Thymus (tissue), 11 donors: Measurements from ENCODE around the gene SIPA1L3. TPM values are rescaled to one million over a fixed set of nuclear protein-coding genes. Genes with fewer than 3 reads are reported as not detected.

Experiments used
- DNase-seq, 9 donors: peaks; one replicate each; pipeline ENCODE4 v3.0.0-alpha.2; 2013; ENCODE audit warnings: low spot score in 9 of 9, low read depth in 6 of 9, missing footprints in 1 of 9
- H3K27ac ChIP-seq, 2 donors: one replicate each; pipeline ENCODE4 v1.5.1; 2013; ENCODE audit warnings: control low read depth in 1 of 2, low read depth in 1 of 2, low read length in 1 of 2, mild to moderate bottlenecking in 1 of 2, moderate library complexity in 1 of 2
- H3K27me3 ChIP-seq, 2 donors: one replicate each; pipeline ENCODE4 v1.5.1; 2013; ENCODE audit warnings: low read length in 1 of 2; ENCODE audit not compliant: control insufficient read depth in 2 of 2, insufficient read depth in 1 of 2
- H3K36me3 ChIP-seq, 2 donors: one replicate each; pipeline ENCODE4 v1.5.1; 2013; ENCODE audit warnings: low read length in 1 of 2, mild to moderate bottlenecking in 1 of 2, moderate library complexity in 1 of 2; ENCODE audit not compliant: control insufficient read depth in 2 of 2, insufficient read depth in 2 of 2
- H3K4me1 ChIP-seq, 2 donors: one replicate each; pipeline ENCODE4 v1.5.1; 2013; ENCODE audit warnings: low read length in 2 of 2; ENCODE audit not compliant: control insufficient read depth in 2 of 2, insufficient read depth in 2 of 2
- H3K4me3 ChIP-seq, 2 donors: one replicate each; pipeline ENCODE4 v1.5.1; 2013; ENCODE audit warnings: low read length in 2 of 2, control low read depth in 1 of 2, mild to moderate bottlenecking in 1 of 2
- H3K9me3 ChIP-seq, 2 donors: one replicate each; pipeline ENCODE4 v1.5.1; 2013; ENCODE audit warnings: low read length in 1 of 2, mild to moderate bottlenecking in 1 of 2; ENCODE audit not compliant: control insufficient read depth in 2 of 2, insufficient read depth in 1 of 2
- WGBS: extraction: QIAGEN DNeasy Blood & Tissue Kit; methylation state at CpG from one replicate; pipeline ENCODE4 v1.1.7; 2013; 5-methylcytosine and 5-hydroxymethylcytosine counted together
- polyA plus RNA-seq: library from polyadenylated mRNA; stranded (reverse); fragments of 200-250 nt; gene quantifications from one replicate; pipeline ENCODE4 v1.2.3, GENCODE V29; 2013
- total RNA-seq: library from RNA; stranded (reverse); fragments of 120-200 nt; gene quantifications from one replicate; pipeline ENCODE4 v1.2.4, GENCODE V29; 2013
- donor health status: healthy.

Gene SIPA1L3
- total and polyA plus RNA-seq, 2 donors, result 5.0 to 6.0 TPM

- WGBS, result 96% methylated on average over 4 of the region's 4 CpGs
- H3K4me3 ChIP-seq, result no peak overlapping the region
- no peak overlapping the region for H3K27ac ChIP-seq
- H3K9me3 ChIP-seq, result no peaks in the 10 kb centered on the region
- DNase-seq, result no peak
- H3K4me1 ChIP-seq, result no peaks in the 10 kb centered on the region
- H3K36me3 ChIP-seq, result peaks cover 2 to 16% of the 10 kb centered on the region in 2 donors
- no peaks in the 10 kb centered on the region for H3K27me3 ChIP-seq
Measured at GRCh38 chr19:38168637-38169036, 261.6 kb downstream of the SIPA1L3 start.

- H3K27me3 ChIP-seq, result no peaks in the 10 kb centered on the region
- DNase-seq, result no peak
- no peak overlapping the region for H3K27ac ChIP-seq
- peaks cover 0 to 6% of the 10 kb centered on the region in 2 donors for H3K36me3 ChIP-seq
- no peaks in the 10 kb centered on the region for H3K4me1 ChIP-seq
- H3K4me3 ChIP-seq, result no peak overlapping the region
- H3K9me3 ChIP-seq, result no peaks in the 10 kb centered on the region
- WGBS, result 97% methylated on average over 12 of the region's 12 CpGs
Measured at GRCh38 chr19:38170334-38170733, 263.3 kb downstream of the SIPA1L3 start.

GRCh38 chr19:38172001-38172400, 265.0 kb downstream of the SIPA1L3 start:
- no peak overlapping the region for H3K4me3 ChIP-seq
- no peaks in the 10 kb centered on the region for H3K27me3 ChIP-seq
- no peaks in the 10 kb centered on the region for H3K9me3 ChIP-seq
- H3K27ac ChIP-seq, result no peak overlapping the region
- WGBS, result 96% methylated on average over 8 of the region's 8 CpGs
- peaks cover 0 to 5% of the 10 kb centered on the region in 2 donors for H3K36me3 ChIP-seq
- no peak for DNase-seq
- H3K4me1 ChIP-seq, result no peaks in the 10 kb centered on the region

- 92% methylated on average over 22 of the region's 22 CpGs for WGBS
- H3K27ac ChIP-seq, result no peak overlapping the region
- no peaks in the 10 kb centered on the region for H3K27me3 ChIP-seq
- peaks cover 0 to 5% of the 10 kb centered on the region in 2 donors for H3K36me3 ChIP-seq
- no peaks in the 10 kb centered on the region for H3K4me1 ChIP-seq
- no peak for DNase-seq
- no peak overlapping the region for H3K4me3 ChIP-seq
- no peaks in the 10 kb centered on the region for H3K9me3 ChIP-seq
Measured at GRCh38 chr19:38173291-38174041, 266.5 kb downstream of the SIPA1L3 start.

- 93% methylated on average over 6 of the region's 6 CpGs for whole genome bisulfite sequencing
- Histone ChIP-seq H3K27me3 (no peaks in the 10 kb centered on the region), H3K4me1 (no peaks in the 10 kb centered on the region), H3K4me3 (no peak overlapping the region), H3K36me3 (no peaks in the 10 kb centered on the region), H3K9me3 (peaks cover under 1 to 7% of the 10 kb centered on the region in 2 donors), H3K27ac (no peak overlapping the region)
- DNase-seq, result no peak
Measured at GRCh38 chr19:38175422-38175821, 268.4 kb downstream of the SIPA1L3 start.

- 96% methylated on average over 3 of the region's 3 CpGs for WGBS
- no peak overlapping the region for H3K4me3 ChIP-seq
- DNase-seq, result no peak
- no peaks in the 10 kb centered on the region for H3K27me3 ChIP-seq
- peaks cover 1 to 9% of the 10 kb centered on the region in 2 donors for H3K9me3 ChIP-seq
- no peaks in the 10 kb centered on the region for H3K4me1 ChIP-seq
- no peak overlapping the region for H3K27ac ChIP-seq
- peaks cover 0 to 4% of the 10 kb centered on the region in 2 donors for H3K36me3 ChIP-seq
Measured at GRCh38 chr19:38180071-38180470, 273.1 kb downstream of the SIPA1L3 start.

GRCh38 chr19:38182536-38183210, 275.7 kb downstream of the SIPA1L3 start:
- no peaks in the 10 kb centered on the region for H3K4me1 ChIP-seq
- no peak for DNase-seq
- peaks cover 4% of the 10 kb centered on the region in 2 donors for H3K36me3 ChIP-seq
- H3K27me3 ChIP-seq, result no peaks in the 10 kb centered on the region
- peaks cover 1 to 9% of the 10 kb centered on the region in 2 donors for H3K9me3 ChIP-seq
- no peak overlapping the region for H3K4me3 ChIP-seq
- WGBS, result 98% methylated on average over 21 of the region's 21 CpGs
- no peak overlapping the region for H3K27ac ChIP-seq

- 96% methylated on average over 30 of the region's 30 CpGs for WGBS
- H3K4me3 ChIP-seq, result no peak overlapping the region
- DNase-seq, result no peak
- H3K27ac ChIP-seq, result no peak overlapping the region
- H3K4me1 ChIP-seq, result no peaks in the 10 kb centered on the region
- peaks cover 1 to 9% of the 10 kb centered on the region in 2 donors for H3K9me3 ChIP-seq
- H3K36me3 ChIP-seq, result peaks cover 4% of the 10 kb centered on the region in 2 donors
- H3K27me3 ChIP-seq, result no peaks in the 10 kb centered on the region
Measured at GRCh38 chr19:38183251-38183897, 276.4 kb downstream of the SIPA1L3 start.

GRCh38 chr19:38184815-38185214, 277.8 kb downstream of the SIPA1L3 start:
- Histone ChIP-seq H3K36me3 (peaks cover 4 to 7% of the 10 kb centered on the region in 2 donors), H3K27ac (no peak overlapping the region), H3K9me3 (peaks cover 1 to 8% of the 10 kb centered on the region in 2 donors), H3K27me3 (no peaks in the 10 kb centered on the region), H3K4me1 (peaks cover 3 to 8% of the 10 kb centered on the region in 2 donors), H3K4me3 (no peak overlapping the region)
- 96% methylated on average over 9 of the region's 9 CpGs for WGBS
- DNase-seq, result no peak
